Endothelial cell (in vitro differentiated cells): ENCODE data around the gene CDS2. TPM values are rescaled to one million over a fixed set of nuclear protein-coding genes. Genes with fewer than 3 reads are reported as not detected.

Source experiments
- DNase-seq: peaks from one replicate; pipeline ENCODE4 v3.0.0; 2021; ENCODE audit warnings: low spot score
- H3K27ac Mint-ChIP-seq: one replicate; pipeline ENCODE4 v1.8.0; 2021; ENCODE audit warnings: mixed read lengths, inconsistent platforms; ENCODE audit not compliant: unreplicated experiment
- H3K27me3 Mint-ChIP-seq: one replicate; pipeline ENCODE4 v1.8.0; 2021; ENCODE audit warnings: mild to moderate bottlenecking, moderate library complexity, mixed read lengths, inconsistent platforms; ENCODE audit not compliant: unreplicated experiment
- H3K36me3 Mint-ChIP-seq: one replicate; pipeline ENCODE4 v1.8.0; 2021; ENCODE audit warnings: mild to moderate bottlenecking, low read depth, mixed read lengths, inconsistent platforms; ENCODE audit not compliant: unreplicated experiment
- H3K4me1 Mint-ChIP-seq: one replicate; pipeline ENCODE4 v1.8.0; 2021; ENCODE audit warnings: mild to moderate bottlenecking, mixed read lengths, inconsistent platforms; ENCODE audit not compliant: unreplicated experiment
- H3K4me3 Mint-ChIP-seq: one replicate; pipeline ENCODE4 v1.8.0; 2021; ENCODE audit warnings: mild to moderate bottlenecking, mixed read lengths, inconsistent platforms; ENCODE audit not compliant: unreplicated experiment
- H3K9me3 Mint-ChIP-seq: one replicate; pipeline ENCODE4 v1.8.0; 2021; ENCODE audit warnings: mixed read lengths, inconsistent platforms; ENCODE audit not compliant: unreplicated experiment
- CTCF ChIP-seq: fragments of 200-600 bp; sonication (generic); IDR thresholded peaks from one replicate; pipeline ENCODE4 v1.5.0; 2021; ENCODE audit warnings: antibody characterized with exemption; ENCODE audit not compliant: unreplicated experiment
- total RNA-seq: library from RNA; stranded (reverse); fragmentation: NEBNext Ultra II Directional; extraction: Animal tissue kit (Norgen Biotek cat#: 25700); gene quantifications from one replicate; pipeline ENCODE4 v1.2.1, GENCODE V29; 2021; ENCODE audit not compliant: unreplicated experiment

Gene CDS2
- total RNA-seq, 1 donor from 2014 or later, result 130 TPM

GRCh38 chr20:5150226-5151076, 23.6 kb downstream of the CDS2 start:
- Mint-ChIP-seq H3K9me3 (no peaks in the 10 kb centered on the region), H3K27ac (peak overlapping the region; percentile 3), H3K4me1 (peaks cover 56% of the 10 kb centered on the region), H3K27me3 (peaks cover 7% of the 10 kb centered on the region), H3K36me3 (peaks cover 8% of the 10 kb centered on the region), H3K4me3 (no peak overlapping the region)
- no peak for TF ChIP-seq CTCF
- DNase-seq, result no peak

GRCh38 chr20:5153152-5153467, 26.3 kb downstream of the CDS2 start:
- H3K27me3 Mint-ChIP-seq, result peaks cover 4% of the 10 kb centered on the region
- H3K4me1 Mint-ChIP-seq, result peaks cover 54% of the 10 kb centered on the region
- TF ChIP-seq CTCF, result no peak
- DNase-seq, result no peak
- peaks cover 12% of the 10 kb centered on the region for H3K36me3 Mint-ChIP-seq
- H3K9me3 Mint-ChIP-seq, result no peaks in the 10 kb centered on the region
- H3K4me3 Mint-ChIP-seq, result no peak overlapping the region
- H3K27ac Mint-ChIP-seq, result no peak overlapping the region

GRCh38 chr20:5153612-5154542, 27.1 kb downstream of the CDS2 start:
- Mint-ChIP-seq H3K27ac (peak overlapping the region; percentile 71), H3K4me3 (peak overlapping the region; percentile 54), H3K36me3 (peaks cover 12% of the 10 kb centered on the region), H3K4me1 (peaks cover 52% of the 10 kb centered on the region), H3K27me3 (peaks cover 4% of the 10 kb centered on the region), H3K9me3 (no peaks in the 10 kb centered on the region)
- no peak for TF ChIP-seq CTCF
- no peak for DNase-seq

GRCh38 chr20:5154543-5154925, 27.7 kb downstream of the CDS2 start:
- no peaks in the 10 kb centered on the region for H3K9me3 Mint-ChIP-seq

More at GRCh38 chr20:5154543-5154925, 27.7 kb downstream of the CDS2 start:
- DNase-seq, result no peak
- Mint-ChIP-seq H3K4me1 (peaks cover 52% of the 10 kb centered on the region), H3K27me3 (peaks cover 4% of the 10 kb centered on the region), H3K36me3 (peaks cover 12% of the 10 kb centered on the region), H3K4me3 (no peak overlapping the region), H3K27ac (no peak overlapping the region)
- TF ChIP-seq CTCF, result no peak
